Measurements from ENCODE around the gene REEP3. TPM values are rescaled to one million over a fixed set of nuclear protein-coding genes. Genes with fewer than 3 reads are reported as not detected.

REEP3 gene
- total RNA-seq, 1 donor from 2014 or later, result 33.1 TPM

GRCh38 chr10:63644418-63645142, 123.4 kb downstream of the REEP3 start:
- TF ChIP-seq CTCF (IDR thresholded peaks at IDR 0.05; ENCODE audit: unreplicated experiment), result no peak
- DNase-seq (ENCODE audit: low spot score in 2 of 2, unreplicated experiment in 2 of 2), result no peak
- H3K4me1 Mint-ChIP-seq, result peaks cover 6% of the 10 kb centered on the region
- H3K4me3 Mint-ChIP-seq, result no peak overlapping the region
- peaks cover 8% of the 10 kb centered on the region for H3K27me3 Mint-ChIP-seq (ENCODE audit: low read depth)
- no peak overlapping the region for H3K27ac Mint-ChIP-seq
- no peaks in the 10 kb centered on the region for H3K36me3 Mint-ChIP-seq
- no peaks in the 10 kb centered on the region for H3K9me3 Mint-ChIP-seq

- Mint-ChIP-seq H3K36me3 (no peaks in the 10 kb centered on the region), H3K27me3 (ENCODE audit: low read depth) (peaks cover 8% of the 10 kb centered on the region), H3K4me1 (peaks cover 6% of the 10 kb centered on the region), H3K9me3 (no peaks in the 10 kb centered on the region), H3K27ac (no peak overlapping the region), H3K4me3 (no peak overlapping the region)
- no peak for DNase-seq (ENCODE audit: low spot score in 2 of 2, unreplicated experiment in 2 of 2)
- TF ChIP-seq CTCF (IDR thresholded peaks at IDR 0.05; ENCODE audit: unreplicated experiment), result no peak
Measured at GRCh38 chr10:63645195-63645594, 124.0 kb downstream of the REEP3 start.

- H3K4me3 Mint-ChIP-seq, result no peak overlapping the region
- no peak overlapping the region for H3K27ac Mint-ChIP-seq
- no peak for TF ChIP-seq CTCF (IDR thresholded peaks at IDR 0.05; ENCODE audit: unreplicated experiment)
- H3K9me3 Mint-ChIP-seq, result no peaks in the 10 kb centered on the region
- H3K4me1 Mint-ChIP-seq, result peaks cover 6% of the 10 kb centered on the region
- no peak for DNase-seq (ENCODE audit: low spot score in 2 of 2, unreplicated experiment in 2 of 2)
- H3K36me3 Mint-ChIP-seq, result no peaks in the 10 kb centered on the region
- peaks cover 8% of the 10 kb centered on the region for H3K27me3 Mint-ChIP-seq (ENCODE audit: low read depth)
Measured at GRCh38 chr10:63646491-63646890, 125.3 kb downstream of the REEP3 start.

GRCh38 chr10:63651864-63652263, 130.7 kb downstream of the REEP3 start:
- no peaks in the 10 kb centered on the region for H3K4me1 Mint-ChIP-seq
- H3K4me3 Mint-ChIP-seq, result no peak overlapping the region
- DNase-seq (ENCODE audit: low spot score in 2 of 2, unreplicated experiment in 2 of 2), result no peak
- peaks cover 3% of the 10 kb centered on the region for H3K27me3 Mint-ChIP-seq (ENCODE audit: low read depth)
- H3K27ac Mint-ChIP-seq, result no peak overlapping the region
- no peaks in the 10 kb centered on the region for H3K9me3 Mint-ChIP-seq
- TF ChIP-seq CTCF (IDR thresholded peaks at IDR 0.05; ENCODE audit: unreplicated experiment), result no peak
- H3K36me3 Mint-ChIP-seq, result no peaks in the 10 kb centered on the region

- no peaks in the 10 kb centered on the region for H3K36me3 Mint-ChIP-seq
- H3K27ac Mint-ChIP-seq, result no peak overlapping the region
- no peaks in the 10 kb centered on the region for H3K4me1 Mint-ChIP-seq
- peaks cover 12% of the 10 kb centered on the region for H3K27me3 Mint-ChIP-seq (ENCODE audit: low read depth)
- no peak for TF ChIP-seq CTCF (IDR thresholded peaks at IDR 0.05; ENCODE audit: unreplicated experiment)
- H3K4me3 Mint-ChIP-seq, result no peak overlapping the region
- H3K9me3 Mint-ChIP-seq, result no peaks in the 10 kb centered on the region
- no peak for DNase-seq (ENCODE audit: low spot score in 2 of 2, unreplicated experiment in 2 of 2)
Measured at GRCh38 chr10:63653747-63654146, 132.5 kb downstream of the REEP3 start.

All from mesothelial cell of epicardium (in vitro differentiated cells).